Smooth muscle cell of the umbilical artery (primary cell): ENCODE measurements around the gene CYFIP1. TPM values are rescaled to one million over a fixed set of nuclear protein-coding genes. Genes with fewer than 3 reads are reported as not detected.

Experiments
- total RNA-seq: library from RNA; depleted of rRNA; stranded (reverse); fragments of >200 nt; gene quantifications from 2 replicates; pipeline ENCODE4 v1.2.3, GENCODE V29; 2014

CYFIP1 gene
- 95.0 and 146 TPM in 2 replicates for total RNA-seq

DNA sequence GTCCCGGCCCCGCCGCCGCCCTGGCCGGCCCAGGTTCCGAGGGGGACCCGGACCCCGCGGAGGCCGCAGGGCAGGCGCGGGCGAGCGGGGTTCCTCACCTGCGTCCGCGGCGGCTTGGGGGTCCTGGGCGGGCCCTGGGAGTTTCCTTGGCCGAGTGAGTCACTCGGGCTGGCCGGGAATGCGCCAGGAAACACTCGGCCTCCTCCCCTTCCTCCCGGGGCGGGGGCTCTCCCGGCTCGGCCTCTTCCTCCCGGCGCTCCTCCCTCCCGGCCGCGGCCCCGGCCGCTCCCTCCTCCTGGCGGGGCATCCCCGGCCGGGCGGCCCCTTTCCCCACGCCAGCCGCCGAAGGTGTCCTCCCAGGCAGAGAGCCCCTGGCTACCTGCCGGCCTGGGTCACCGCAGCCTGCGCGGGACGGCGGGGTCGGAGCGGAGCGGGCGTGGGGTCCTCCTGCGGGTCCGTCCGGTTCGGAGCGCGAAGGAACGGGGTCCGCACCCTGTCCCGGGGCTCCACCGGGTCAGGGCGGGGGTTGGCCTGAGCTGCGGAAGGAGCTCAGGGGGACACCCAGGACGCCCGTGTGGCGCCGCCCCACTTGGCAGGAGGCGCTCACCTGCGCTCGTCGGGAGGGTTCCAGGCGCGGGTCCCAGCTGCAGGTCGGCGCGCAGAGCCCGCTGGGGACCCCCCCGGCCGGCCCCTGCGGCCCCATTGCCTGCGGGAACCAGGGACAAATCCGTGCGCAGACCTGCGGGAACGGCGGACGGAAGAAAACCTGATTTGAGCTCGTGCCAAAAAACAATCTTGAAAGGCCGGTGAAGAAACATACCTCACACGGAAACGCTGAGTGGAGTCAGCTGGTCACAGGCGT, at the start of gene CYFIP1:
TSS of gene CYFIP1 (minus strand) at position 180 of the 862 bp plus-strand sequence. CDS start 33,083 bp downstream, outside the sequence.

DNA sequence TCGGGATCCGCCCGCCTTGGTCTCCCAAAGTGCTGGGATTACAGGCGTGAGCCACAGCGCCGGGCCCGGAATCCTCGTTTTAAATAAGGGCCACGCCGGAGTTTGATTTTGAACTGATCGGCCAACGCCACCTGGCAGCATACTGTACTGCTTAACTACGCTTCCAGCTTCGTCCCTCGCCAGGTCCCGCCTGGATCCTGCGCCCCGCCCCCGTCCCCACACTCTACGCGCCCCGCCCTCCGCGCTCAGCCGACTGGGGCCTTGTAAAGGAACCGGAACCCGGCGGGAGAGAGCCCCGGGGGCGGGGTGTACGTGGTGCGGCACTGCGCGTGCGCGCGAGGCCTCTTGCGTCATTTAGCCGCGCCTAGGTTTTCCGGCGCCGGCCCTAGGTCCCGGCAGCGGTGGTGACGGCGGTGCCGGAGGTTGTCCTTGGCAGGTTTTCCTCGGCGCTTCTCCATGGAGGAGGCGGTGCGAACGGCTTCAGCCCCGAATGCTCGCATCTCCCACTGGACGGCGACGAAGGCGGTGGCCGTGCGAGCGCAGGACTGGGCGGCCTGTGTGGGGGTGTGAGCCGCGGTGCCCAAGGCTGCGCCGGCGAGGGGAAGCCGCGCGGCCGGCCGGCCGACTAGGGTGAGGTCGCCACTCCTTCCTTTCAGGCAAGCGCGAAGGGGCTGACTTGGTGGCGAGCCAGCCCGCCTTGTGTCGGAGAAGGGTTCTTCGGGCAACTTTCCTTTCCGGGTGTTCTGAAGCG, 141.7 kb downstream of the CYFIP1 start, which contains the start of gene NIPA2:
TSS of gene NIPA2 (plus strand) at position 375 of the 751 bp plus-strand sequence. CDS start 13,066 bp downstream, outside the sequence.

Other genes starting within 250 kb of the CYFIP1 start
- 23.8 and 26.3 TPM in 2 replicates for gene NIPA1, start 193.7 kb downstream of the CYFIP1 start, total RNA-seq
- 84.9 and 90.9 TPM in 2 replicates for gene NIPA2, start 141.7 kb downstream of the CYFIP1 start, total RNA-seq
- gene TUBGCP5, start 59.2 kb upstream of the CYFIP1 start, total RNA-seq = 34.0 and 35.9 TPM in 2 replicates
- not detected in 2 replicates for gene GOLGA6L1, start 156.5 kb upstream of the CYFIP1 start, total RNA-seq